K562 (cell line): ENCODE data around the gene TACC3. TPM values are rescaled to one million over a fixed set of nuclear protein-coding genes. Genes with fewer than 3 reads are reported as not detected.

Experiments used
- CEBPG ChIP-seq, 3 experiments: fragments of 200-800 bp in 1 of 3; sonication (Bioruptor generic) in 1 of 3; sonication (generic) in 1 of 3; formaldehyde crosslinking in 1 of 3; IDR thresholded peaks in 2 of 3; conservative IDR thresholded peaks in 1 of 3; 2 replicates each; pipeline versions ENCODE4 v1.6.1 to v1.8.0; 2016 to 2022; ENCODE audit warnings: missing compliant biosample characterization in 2 of 3, missing genetic modification characterization in 2 of 3, mild to moderate bottlenecking in 1 of 3, missing genetic modification reagents in 1 of 3
- CTCF ChIP-seq, 3 experiments: IDR thresholded peaks in 2 of 3; conservative IDR thresholded peaks in 1 of 3; 2 replicates each; pipeline ENCODE4 v1.5.1; 2011 to 2012; ENCODE audit warnings: low read length in 3 of 3, mild to moderate bottlenecking in 3 of 3, control low read depth in 2 of 3, improper control_type of control experiment in 1 of 3, inconsistent platforms in 1 of 3, low read depth in 1 of 3, mixed read lengths in 1 of 3, moderate library complexity in 1 of 3; ENCODE audit not compliant: insufficient read depth in 2 of 3
- MBD1 ChIP-seq: fragments of 250-450 bp; sonication (Bioruptor Pico); IDR thresholded peaks from 2 replicates; pipeline ENCODE4 v1.8.0; 2022; ENCODE audit warnings: inconsistent platforms
- MEIS2 ChIP-seq: fragments of 450-650 bp; IDR thresholded peaks from 2 replicates; pipeline ENCODE4 v1.6.1; 2014; ENCODE audit warnings: mild to moderate bottlenecking; ENCODE audit not compliant: partially characterized antibody
- ZNF143 ChIP-seq: sonication (generic); formaldehyde crosslinking; IDR thresholded peaks from 2 replicates; pipeline ENCODE4 v1.9.0; 2022; ENCODE audit warnings: mild to moderate bottlenecking, missing genetic modification reagents
- ZNF239 ChIP-seq: fragments of 250-450 bp; sonication (Bioruptor Pico); IDR thresholded peaks from 2 replicates; pipeline ENCODE4 v1.4.0; 2020; ENCODE audit warnings: mild to moderate bottlenecking
- polyA plus RNA-seq, 8 experiments: library from polyadenylated mRNA; depleted of rRNA in 4 of 8; stranded (reverse) in 5 of 8; unstranded in 3 of 8; fragments of >200 nt; fragmentation: Nextera tagmentation in 2 of 8; fragmentation: Illumina TruSeq in 1 of 8; extraction: Ambion mirVana in 2 of 8; extraction: Trizol in 1 of 8; gene quantifications; 2 replicates each; pipeline versions ENCODE4 v1.2.1 to v1.2.3, GENCODE V29; 2011 to 2014; ENCODE audit warnings: inconsistent platforms in 1 of 8, missing spikeins in 1 of 8
- total RNA-seq, 7 experiments: library from RNA; depleted of rRNA in 6 of 7; stranded (reverse); fragments of >200 nt in 6 of 7; fragmentation: Illumina TruSeq in 2 of 7; extraction: Trizol in 2 of 7; gene quantifications; 2 replicates each; pipeline versions ENCODE4 v1.2.1 to v1.2.3, GENCODE V29; 2011 to 2021; ENCODE audit warnings: low replicate concordance in 1 of 7
- TF ChIP-seq, protein P1 (sequence below): fragments of 450-650 bp; IDR thresholded peaks from 2 replicates; pipeline ENCODE4 v1.6.1; 2017; ENCODE audit warnings: antibody characterized with exemption

TACC3 gene
- total and polyA plus RNA-seq, 9 of the 15 experiments (the other 6 are each of a cell fraction or from before 2014, with no cell fraction given) = 1.9 to 122 (median 55.6) TPM

DNA sequence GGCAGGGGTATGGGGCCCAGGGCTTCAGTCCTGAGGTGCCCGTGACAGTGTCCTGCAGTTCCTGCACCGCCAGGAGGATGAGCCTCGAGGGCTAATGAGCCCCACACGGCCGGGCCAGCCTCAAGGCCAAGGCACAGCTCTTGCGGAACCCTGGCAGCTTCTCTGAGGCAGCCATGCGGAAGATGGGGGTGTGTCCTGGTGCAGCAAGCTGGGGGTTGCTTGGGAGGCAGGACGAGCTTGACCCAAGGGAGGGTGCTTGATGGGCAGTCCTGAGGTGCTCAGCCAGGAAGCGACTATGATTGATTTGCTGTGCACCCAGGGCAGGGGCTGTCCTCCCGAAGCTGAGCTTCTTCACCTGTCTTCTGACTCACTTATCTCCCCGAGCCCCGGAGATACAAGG is 62.6 kb downstream of the TACC3 start (continued):
- TF ChIP-seq CTCF (IDR thresholded peaks at IDR 0.05 in 2 of 3, conservative IDR thresholded peaks at IDR 0.05 in 1 of 3; ENCODE audit: insufficient read depth in 2 of 3, low read depth in 1 of 3, low read length in 3 of 3) = no peak
- TF ChIP-seq, protein P1, sequence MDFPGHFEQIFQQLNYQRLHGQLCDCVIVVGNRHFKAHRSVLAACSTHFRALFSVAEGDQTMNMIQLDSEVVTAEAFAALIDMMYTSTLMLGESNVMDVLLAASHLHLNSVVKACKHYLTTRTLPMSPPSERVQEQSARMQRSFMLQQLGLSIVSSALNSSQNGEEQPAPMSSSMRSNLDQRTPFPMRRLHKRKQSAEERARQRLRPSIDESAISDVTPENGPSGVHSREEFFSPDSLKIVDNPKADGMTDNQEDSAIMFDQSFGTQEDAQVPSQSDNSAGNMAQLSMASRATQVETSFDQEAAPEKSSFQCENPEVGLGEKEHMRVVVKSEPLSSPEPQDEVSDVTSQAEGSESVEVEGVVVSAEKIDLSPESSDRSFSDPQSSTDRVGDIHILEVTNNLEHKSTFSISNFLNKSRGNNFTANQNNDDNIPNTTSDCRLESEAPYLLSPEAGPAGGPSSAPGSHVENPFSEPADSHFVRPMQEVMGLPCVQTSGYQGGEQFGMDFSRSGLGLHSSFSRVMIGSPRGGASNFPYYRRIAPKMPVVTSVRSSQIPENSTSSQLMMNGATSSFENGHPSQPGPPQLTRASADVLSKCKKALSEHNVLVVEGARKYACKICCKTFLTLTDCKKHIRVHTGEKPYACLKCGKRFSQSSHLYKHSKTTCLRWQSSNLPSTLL = no peak
- 0 out of 2 replicates have a peak, but pooled peaks have one; percentile 33 for TF ChIP-seq CEBPG (CRISPR knock-in tag; IDR thresholded peaks at IDR 0.05)
- TF ChIP-seq CEBPG (tag; conservative IDR thresholded peaks at IDR 0.05 in 1 of 2, IDR thresholded peaks at IDR 0.05 in 1 of 2) = no peak
- TF ChIP-seq ZNF143 (CRISPR knock-in tag) = 0 out of 2 replicates have a peak, but pooled peaks have one; percentile 13
- peak; percentile 65 for TF ChIP-seq MEIS2
- no peak for TF ChIP-seq MBD1 (CRISPR knock-in tag)
- no peak for TF ChIP-seq ZNF239 (CRISPR knock-in tag)
- TF ChIP-seq, all 486 proteins: peak for 6
